ENCODE measurements around the gene ADAM29.
"Not testable (repeated sequence)": the region's sequence is repeated elsewhere in the genome, so short reads cannot be mapped to it uniquely, and the experiment has no call there.

Gene ADAM29

DNA sequence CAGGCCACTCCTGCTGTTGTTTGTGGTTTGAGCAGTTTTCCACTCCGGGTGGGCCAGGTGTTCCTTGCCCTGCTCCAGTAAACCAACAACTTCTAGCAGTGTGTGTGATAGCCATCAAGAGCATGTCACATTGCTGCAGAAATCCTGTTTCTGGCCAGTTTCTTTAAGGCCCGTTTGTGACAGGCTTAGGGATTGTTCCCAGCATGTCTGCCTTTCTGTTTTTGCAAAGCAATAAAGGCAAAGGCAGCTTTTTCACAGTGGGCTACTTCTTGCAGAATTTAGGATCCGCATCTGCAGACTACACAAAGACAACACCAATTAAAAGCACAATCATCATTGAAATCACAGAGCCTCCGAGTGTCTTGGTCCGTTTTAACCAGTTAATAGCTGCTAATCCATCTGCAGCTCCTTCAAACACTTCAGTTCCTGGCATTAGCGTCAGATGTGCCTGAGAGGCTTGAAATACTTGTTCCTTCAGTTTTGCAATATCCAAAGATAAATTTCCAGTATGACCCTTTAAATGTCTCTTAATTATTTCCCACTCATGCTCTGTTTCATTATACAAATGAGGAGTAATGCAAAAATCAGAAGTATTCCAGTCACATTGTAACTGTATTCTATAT lies 65.1 kb downstream of the ADAM29 start:
- no peak for DNase-seq (ENCODE audit: low spot score)
- in situ Hi-C loops (cut with MboI; ENCODE audit: low pct_unique_long_range_greater_than_20kb, low sequenced_read_pairs, unreplicated experiment), result no loop called here
- TF ChIP-seq CTCF (IDR thresholded peaks at IDR 0.05; ENCODE audit: extremely low read depth, insufficient read depth, missing control alignments), result no peak

- DNase-seq (ENCODE audit: low spot score); in situ Hi-C loops (cut with MboI; ENCODE audit: low pct_unique_long_range_greater_than_20kb, low sequenced_read_pairs, unreplicated experiment): not testable (repeated sequence)
These were observed 65.7 kb downstream of the ADAM29 start for GRCh38 chr4:174983870-174984269.

DNA sequence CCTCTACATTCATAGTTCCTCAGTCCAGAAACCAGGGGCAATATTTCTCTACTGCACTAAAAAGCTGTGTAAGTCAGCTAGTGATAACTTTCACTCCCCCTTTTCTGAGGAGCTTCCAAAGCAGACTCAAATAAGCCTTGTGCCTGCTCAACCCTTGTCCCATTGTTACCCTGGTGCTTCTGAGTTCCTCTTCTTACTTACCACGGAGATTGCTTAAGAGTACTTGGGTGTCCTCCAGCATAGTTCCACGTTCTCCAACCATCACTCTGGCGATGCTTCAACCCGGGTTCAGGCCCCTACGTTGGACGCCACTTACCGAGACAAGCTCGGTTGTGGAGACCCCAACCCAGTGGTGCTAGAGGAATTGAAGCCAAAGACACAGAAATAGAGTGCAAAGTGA lies 71.6 kb downstream of the ADAM29 start:
- no peak for TF ChIP-seq CTCF (IDR thresholded peaks at IDR 0.05; ENCODE audit: extremely low read depth, insufficient read depth, missing control alignments)
- DNase-seq (ENCODE audit: low spot score), result no peak
- in situ Hi-C loops (cut with MboI; ENCODE audit: low pct_unique_long_range_greater_than_20kb, low sequenced_read_pairs, unreplicated experiment), result no loop called here

DNA sequence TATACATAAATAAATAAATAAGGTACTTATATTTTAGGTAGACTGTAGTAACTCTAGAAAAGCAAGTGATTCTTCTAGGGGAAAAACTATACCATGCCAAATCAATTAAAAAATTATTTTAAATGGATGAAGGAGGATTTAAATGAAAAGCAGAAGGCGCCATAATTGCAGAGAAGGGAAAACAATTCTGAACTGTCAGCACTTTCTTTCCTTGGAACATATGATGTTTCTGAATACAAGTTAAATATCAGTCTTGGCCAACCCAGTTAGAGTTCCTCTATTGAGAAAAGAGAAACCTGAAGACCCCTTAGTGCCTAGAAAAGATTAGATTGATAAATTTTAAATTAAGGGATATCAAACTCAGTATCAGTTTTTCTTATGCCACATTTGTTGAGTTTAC lies 75.8 kb downstream of the ADAM29 start:
- in situ Hi-C loops (cut with MboI; ENCODE audit: low pct_unique_long_range_greater_than_20kb, low sequenced_read_pairs, unreplicated experiment), result no loop called here
- no peak for DNase-seq (ENCODE audit: low spot score)
- TF ChIP-seq CTCF (IDR thresholded peaks at IDR 0.05; ENCODE audit: extremely low read depth, insufficient read depth, missing control alignments), result no peak

DNA sequence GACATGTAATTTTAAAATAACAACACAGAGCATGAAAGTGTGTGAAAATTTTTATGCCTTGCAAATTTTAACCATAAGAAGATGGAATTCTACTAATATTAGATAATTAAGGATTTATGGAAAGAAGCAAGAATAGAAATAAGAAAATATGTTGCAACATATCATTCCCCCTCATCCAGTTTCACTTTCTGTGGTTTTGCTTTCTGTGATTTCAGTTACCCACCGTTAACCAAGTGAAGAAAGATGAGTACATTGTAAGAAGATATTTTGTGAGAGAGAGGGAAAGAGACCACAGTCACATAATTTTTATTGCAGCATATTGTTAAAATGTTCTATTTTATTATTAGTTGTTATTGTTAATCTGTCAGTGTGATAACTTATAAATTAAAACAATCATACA lies 77.9 kb downstream of the ADAM29 start:
- in situ Hi-C loops (cut with MboI; ENCODE audit: low pct_unique_long_range_greater_than_20kb, low sequenced_read_pairs, unreplicated experiment), result no loop called here

GRCh38 chr4:174999407-174999806 lies 81.2 kb downstream of the ADAM29 start:
- in situ Hi-C loops (cut with MboI; ENCODE audit: low pct_unique_long_range_greater_than_20kb, low sequenced_read_pairs, unreplicated experiment), result no loop called here
- DNase-seq (ENCODE audit: low spot score), result no peak
- TF ChIP-seq CTCF (IDR thresholded peaks at IDR 0.05; ENCODE audit: extremely low read depth, insufficient read depth, missing control alignments), result no peak

More for the DNA sequence above, 77.9 kb downstream of the ADAM29 start:
- TF ChIP-seq CTCF (IDR thresholded peaks at IDR 0.05; ENCODE audit: extremely low read depth, insufficient read depth, missing control alignments), result no peak
- DNase-seq (ENCODE audit: low spot score), result no peak

GRCh38 chr4:175017751-175018150 lies 99.6 kb downstream of the ADAM29 start:
- in situ Hi-C loops (cut with MboI; ENCODE audit: low pct_unique_long_range_greater_than_20kb, low sequenced_read_pairs, unreplicated experiment), result no loop called here
- DNase-seq (ENCODE audit: low spot score), result no peak
- no peak for TF ChIP-seq CTCF (IDR thresholded peaks at IDR 0.05; ENCODE audit: extremely low read depth, insufficient read depth, missing control alignments)

DNA sequence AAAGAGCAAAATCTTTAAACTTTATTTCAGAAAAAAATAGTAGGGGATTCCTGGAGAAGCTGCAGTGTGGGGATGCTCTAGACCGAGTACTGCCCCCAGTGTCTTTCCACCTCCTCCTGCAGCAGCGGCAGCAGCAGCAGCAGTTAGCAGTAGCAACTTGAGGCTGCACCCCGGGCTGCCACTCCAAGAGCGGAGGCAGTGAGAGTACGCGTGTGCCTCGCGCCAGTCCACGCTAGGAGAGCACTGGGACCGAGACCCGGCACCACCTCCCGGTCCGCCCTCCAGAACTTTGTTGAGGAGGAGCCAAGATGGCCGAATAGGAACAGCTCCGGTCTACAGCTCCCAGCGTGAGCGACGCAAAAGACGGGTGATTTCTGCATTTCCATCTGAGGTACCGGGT lies 101.3 kb downstream of the ADAM29 start:
- in situ Hi-C loops (cut with MboI; ENCODE audit: low pct_unique_long_range_greater_than_20kb, low sequenced_read_pairs, unreplicated experiment); DNase-seq (ENCODE audit: low spot score): not testable (repeated sequence)

All from GM13977 (cell line).